HCT116 (cell line): ENCODE results near the gene PPP1R13L.

Experiments
- CTCF ChIP-seq, 3 experiments: fragments of 200-600 bp in 1 of 3; sonication (generic) in 1 of 3; IDR thresholded peaks in 2 of 3; conservative IDR thresholded peaks in 1 of 3; 2 replicates each; pipeline ENCODE4 v1.5.1; 2012 to 2017; ENCODE audit warnings: low read depth in 2 of 3, low read length in 2 of 3, antibody characterized with exemption in 1 of 3, borderline replicate concordance in 1 of 3, control low read depth in 1 of 3, mild to moderate bottlenecking in 1 of 3, mixed read lengths in 1 of 3, mixed run types in 1 of 3, moderate library complexity in 1 of 3; ENCODE audit not compliant: insufficient read depth in 1 of 3
- ELF1 ChIP-seq: IDR thresholded peaks from 2 replicates; pipeline ENCODE4 v1.6.1; 2012; ENCODE audit warnings: low read depth, borderline replicate concordance
- EZH2 ChIP-seq: fragments of 200-600 bp; sonication (generic); IDR thresholded peaks from 2 replicates; pipeline ENCODE4 v1.6.1; 2017; ENCODE audit warnings: antibody characterized with exemption, mixed run types
- POLR2A ChIP-seq: IDR thresholded peaks from 2 replicates; pipeline ENCODE4 v1.7.0; 2011; ENCODE audit warnings: borderline replicate concordance; ENCODE audit not compliant: insufficient read depth, insufficient read length; ENCODE audit errors: extremely low read depth
- POLR2AphosphoS5 ChIP-seq: IDR thresholded peaks from 2 replicates; pipeline ENCODE4 v1.6.1; 2011; ENCODE audit warnings: mild to moderate bottlenecking, low read depth, low read length, moderate library complexity
- RAD21 ChIP-seq: IDR thresholded peaks from 2 replicates; pipeline ENCODE4 v1.6.1; 2012; ENCODE audit warnings: low read depth, mild to moderate bottlenecking
- REST ChIP-seq: IDR thresholded peaks from 2 replicates; pipeline ENCODE4 v1.6.1; 2012; ENCODE audit warnings: low read depth
- SRF ChIP-seq: IDR thresholded peaks from 2 replicates; pipeline ENCODE4 v1.6.1; 2012; ENCODE audit warnings: low read depth

GRCh38 chr19:45402298-45403061 lies 2.4 kb downstream of the PPP1R13L start:
- TF ChIP-seq ELF1 (no peak), POLR2A (no peak), REST (no peak), CTCF (IDR thresholded peaks at IDR 0.05 in 2 of 3, conservative IDR thresholded peaks at IDR 0.05 in 1 of 3; ENCODE audit: borderline replicate concordance in 1 of 3, insufficient read depth in 1 of 3, low read depth in 2 of 3, low read length in 2 of 3) (peak in 2 of 3 experiments; percentile 82 to 93; a peak in 5 of 6 replicates), EZH2 (no peak), POLR2AphosphoS5 (peak; percentile 49), RAD21 (peak; percentile 49), SRF (no peak)
